Activated CD4-positive, alpha-beta T cell treated with anti-CD3 and anti-CD28 coated beads, Interleukin-2, amount 10 ng/mL, durations not matched to agents 24 days and 14 days (primary cell): ENCODE results near the gene DNAJA3. TPM values are rescaled to one million over a fixed set of nuclear protein-coding genes. Genes with fewer than 3 reads are reported as not detected.
"Not testable (repeated sequence)": the region's sequence is repeated elsewhere in the genome, so short reads cannot be mapped to it uniquely, and the experiment has no call there.

Source experiments
- DNase-seq: peaks from one replicate; pipeline ENCODE4 v3.0.0; 2022
- H3K27ac Mint-ChIP-seq: one replicate; pipeline ENCODE4 v1.8.0; 2022; ENCODE audit warnings: mild to moderate bottlenecking, mixed read lengths
- H3K27me3 Mint-ChIP-seq: one replicate; pipeline ENCODE4 v1.8.0; 2022; ENCODE audit warnings: mixed read lengths
- H3K36me3 Mint-ChIP-seq: one replicate; pipeline ENCODE4 v1.8.0; 2022; ENCODE audit warnings: low read depth, mild to moderate bottlenecking, mixed read lengths
- H3K4me1 Mint-ChIP-seq: one replicate; pipeline ENCODE4 v1.8.0; 2021; ENCODE audit warnings: mixed read lengths
- H3K4me3 Mint-ChIP-seq: one replicate; pipeline ENCODE4 v1.8.0; 2022; ENCODE audit warnings: mild to moderate bottlenecking, moderate library complexity, mixed read lengths
- H3K9me3 Mint-ChIP-seq: one replicate; pipeline ENCODE4 v1.8.0; 2021; ENCODE audit warnings: mixed read lengths
- intact Hi-C: fragments of 100-400 bp; cut with micrococcal nuclease; formaldehyde crosslinking; loops from one replicate; pipeline ENCODE4 v1.15.1; 2023
- total RNA-seq: library from RNA; stranded (reverse); gene quantifications from 2 replicates; pipeline ENCODE4 v1.2.3, GENCODE V29; 2022

DNAJA3 gene
- total RNA-seq, 1 donor from 2014 or later: 106 TPM

- Mint-ChIP-seq H3K4me1 (no peaks in the 10 kb centered on the region), H3K36me3 (peaks cover 27% of the 10 kb centered on the region), H3K4me3 (no peak overlapping the region), H3K9me3 (no peaks in the 10 kb centered on the region), H3K27ac (no peak overlapping the region), H3K27me3 (no peaks in the 10 kb centered on the region)
- intact Hi-C loops: no loop called here
- DNase-seq: no peak
Measured at GRCh38 chr16:4392382-4393239, 33.1 kb upstream of the DNAJA3 start.

GRCh38 chr16:4393240-4393600 lies 32.4 kb upstream of the DNAJA3 start:
- Mint-ChIP-seq H3K4me1 (no peaks in the 10 kb centered on the region), H3K4me3 (no peak overlapping the region), H3K27ac (no peak overlapping the region), H3K9me3 (no peaks in the 10 kb centered on the region), H3K36me3 (peaks cover 27% of the 10 kb centered on the region), H3K27me3 (no peaks in the 10 kb centered on the region)
- intact Hi-C loops: no loop called here
- no peak for DNase-seq

GRCh38 chr16:4393850-4394249 lies 31.8 kb upstream of the DNAJA3 start:
- H3K9me3 Mint-ChIP-seq, H3K4me3 Mint-ChIP-seq, H3K4me1 Mint-ChIP-seq, intact Hi-C loops, DNase-seq, H3K27me3 Mint-ChIP-seq, H3K27ac Mint-ChIP-seq: not testable (repeated sequence)
- peaks cover 25% of the 10 kb centered on the region for H3K36me3 Mint-ChIP-seq

- DNase-seq: no peak
- Mint-ChIP-seq H3K4me3 (no peak overlapping the region), H3K36me3 (peaks cover 31% of the 10 kb centered on the region), H3K27me3 (no peaks in the 10 kb centered on the region), H3K4me1 (no peaks in the 10 kb centered on the region), H3K27ac (no peak overlapping the region), H3K9me3 (no peaks in the 10 kb centered on the region)
- intact Hi-C loops: no loop called here
Measured at GRCh38 chr16:4395055-4395726, 30.5 kb upstream of the DNAJA3 start.

- intact Hi-C loops: no loop called here
- peaks cover 37% of the 10 kb centered on the region for H3K36me3 Mint-ChIP-seq
- H3K4me3 Mint-ChIP-seq: no peak overlapping the region
- no peaks in the 10 kb centered on the region for H3K27me3 Mint-ChIP-seq
- H3K9me3 Mint-ChIP-seq: no peaks in the 10 kb centered on the region
- H3K27ac Mint-ChIP-seq: no peak overlapping the region
- H3K4me1 Mint-ChIP-seq: no peaks in the 10 kb centered on the region
- DNase-seq: no peak
Measured at GRCh38 chr16:4399001-4399730, 26.5 kb upstream of the DNAJA3 start.

- no peak for DNase-seq
- intact Hi-C loops: loop anchor here (5.0 kb wide), 1 partner anchor 49 kb away; the partner anchor contains the start of gene PAM16
- no peak overlapping the region for H3K4me3 Mint-ChIP-seq
- no peak overlapping the region for H3K27ac Mint-ChIP-seq
- H3K36me3 Mint-ChIP-seq: peaks cover 40% of the 10 kb centered on the region
- H3K27me3 Mint-ChIP-seq: no peaks in the 10 kb centered on the region
- no peaks in the 10 kb centered on the region for H3K9me3 Mint-ChIP-seq
- H3K4me1 Mint-ChIP-seq: peaks cover 2% of the 10 kb centered on the region
Measured at GRCh38 chr16:4401094-4401501, 24.6 kb upstream of the DNAJA3 start.

GRCh38 chr16:4401510-4401909 lies 24.2 kb upstream of the DNAJA3 start:
- no peaks in the 10 kb centered on the region for H3K9me3 Mint-ChIP-seq
- peaks cover 2% of the 10 kb centered on the region for H3K4me1 Mint-ChIP-seq
- no peak overlapping the region for H3K27ac Mint-ChIP-seq
- no peak for DNase-seq
- H3K36me3 Mint-ChIP-seq: peaks cover 39% of the 10 kb centered on the region
- no peaks in the 10 kb centered on the region for H3K27me3 Mint-ChIP-seq
- intact Hi-C loops: loop anchor here (5.0 kb wide), 1 partner anchor 49 kb away; the partner anchor contains the start of gene PAM16
- no peak overlapping the region for H3K4me3 Mint-ChIP-seq

GRCh38 chr16:4402439-4403132 lies 23.1 kb upstream of the DNAJA3 start:
- Mint-ChIP-seq H3K27me3 (no peaks in the 10 kb centered on the region), H3K36me3 (peaks cover 41% of the 10 kb centered on the region), H3K4me1 (peaks cover 2% of the 10 kb centered on the region), H3K9me3 (no peaks in the 10 kb centered on the region), H3K27ac (no peak overlapping the region), H3K4me3 (no peak overlapping the region)
- peak; percentile 91 for DNase-seq
- intact Hi-C loops: loop anchor here (2.0 to 5.0 kb wide), 2 partner anchors 42 to 50 kb away; partner anchors contain the start of gene PAM16

GRCh38 chr16:4403133-4403949 lies 22.3 kb upstream of the DNAJA3 start:
- Mint-ChIP-seq H3K27ac (no peak overlapping the region), H3K4me3 (no peak overlapping the region), H3K27me3 (no peaks in the 10 kb centered on the region), H3K36me3 (peaks cover 41% of the 10 kb centered on the region), H3K9me3 (no peaks in the 10 kb centered on the region), H3K4me1 (peaks cover 2% of the 10 kb centered on the region)
- no peak for DNase-seq
- intact Hi-C loops: loop anchor here (2.0 to 5.0 kb wide), 2 partner anchors 43 to 51 kb away; partner anchors contain the start of gene PAM16

- DNase-seq: peak; percentile 81
- no peak overlapping the region for H3K4me3 Mint-ChIP-seq
- H3K9me3 Mint-ChIP-seq: no peaks in the 10 kb centered on the region
- intact Hi-C loops: loop anchor here (5.0 kb wide), 1 partner anchor 52 kb away; the partner anchor contains the start of gene PAM16
- peaks cover 2% of the 10 kb centered on the region for H3K4me1 Mint-ChIP-seq
- H3K36me3 Mint-ChIP-seq: peaks cover 36% of the 10 kb centered on the region
- no peaks in the 10 kb centered on the region for H3K27me3 Mint-ChIP-seq
- no peak overlapping the region for H3K27ac Mint-ChIP-seq
Measured at GRCh38 chr16:4404247-4404966, 21.3 kb upstream of the DNAJA3 start.

- Mint-ChIP-seq H3K36me3 (peaks cover 31% of the 10 kb centered on the region), H3K27ac (no peak overlapping the region), H3K9me3 (no peaks in the 10 kb centered on the region), H3K27me3 (no peaks in the 10 kb centered on the region), H3K4me3 (no peak overlapping the region), H3K4me1 (peaks cover 2% of the 10 kb centered on the region)
- intact Hi-C loops: loop anchor here (5.0 kb wide), 1 partner anchor 53 kb away; the partner anchor contains the start of gene PAM16
- no peak for DNase-seq
Measured at GRCh38 chr16:4404967-4405696, 20.5 kb upstream of the DNAJA3 start.
